Measurements from ENCODE around the gene APLF.

DNA sequence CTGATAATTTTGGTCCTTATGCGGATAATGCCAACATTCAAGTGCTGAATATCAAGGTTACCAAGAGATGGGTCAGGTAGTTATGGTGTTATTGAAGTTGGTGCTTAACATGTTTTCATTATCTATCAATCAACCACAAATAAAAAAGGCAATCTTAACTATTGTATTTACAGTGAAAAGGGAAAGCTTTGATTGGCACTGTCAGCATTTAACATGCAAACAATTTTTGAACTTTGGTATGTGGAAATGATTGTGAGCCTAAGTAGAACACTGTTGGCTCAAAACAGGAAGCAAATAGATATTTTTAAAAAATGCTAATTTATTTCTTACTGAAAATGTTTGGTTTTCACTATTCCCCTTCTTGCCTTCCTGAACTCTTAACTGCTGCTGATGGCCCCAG, 21.9 kb downstream of the APLF start:
- TF ChIP-seq CTCF (conservative IDR thresholded peaks at IDR 0.05; ENCODE audit: low read depth in 2 of 2) (no peak), REST (IDR thresholded peaks at IDR 0.05; ENCODE audit: unreplicated experiment) (no peak), EZH2 (IDR thresholded peaks at IDR 0.05; ENCODE audit: low read depth, unreplicated experiment) (no peak), CREB1 (CRISPR knock-in tag; IDR thresholded peaks at IDR 0.05; ENCODE audit: low read depth) (no peak), POLR2AphosphoS5 (IDR thresholded peaks at IDR 0.05; ENCODE audit: low read depth) (no peak), JUNB (IDR thresholded peaks at IDR 0.05; ENCODE audit: unreplicated experiment) (no peak)
